ENCODE data around the gene AURKB.
"Not testable (repeated sequence)": the region's sequence is repeated elsewhere in the genome, so short reads cannot be mapped to it uniquely, and the experiment has no call there.

The AURKB gene

GRCh38 chr17:8209907-8210760 is at the start of gene AURKB:
Gene AURKB (minus strand): TSS chr17:8210575. CDS start chr17:8210224, 351 bp downstream.
- peak; percentile 89 for DNase-seq

- DNase-seq, result no peak
Observed at GRCh38 chr17:8257801-8258200, 47.4 kb upstream of the AURKB start.

- DNase-seq, result no peak
Observed at GRCh38 chr17:8256691-8257090, 46.3 kb upstream of the AURKB start.

GRCh38 chr17:8256291-8256690 is 45.9 kb upstream of the AURKB start:
- DNase-seq, result no peak

- no peak for DNase-seq
Observed at GRCh38 chr17:8255499-8255898, 45.1 kb upstream of the AURKB start.

- DNase-seq, result no peak
Observed at GRCh38 chr17:8254881-8255280, 44.5 kb upstream of the AURKB start.

- DNase-seq, result no peak
Observed at GRCh38 chr17:8253801-8254200, 43.4 kb upstream of the AURKB start.

- not testable (repeated sequence) for DNase-seq
Observed at GRCh38 chr17:8251411-8251810, 41.0 kb upstream of the AURKB start.

- no peak for DNase-seq
Observed at GRCh38 chr17:8249621-8250500, 39.5 kb upstream of the AURKB start.

GRCh38 chr17:8248751-8249607 is 38.6 kb upstream of the AURKB start, which contains the start of gene PFAS:
Gene PFAS (plus strand): TSS chr17:8249289. CDS start chr17:8253938, 4,649 bp downstream.
- DNase-seq, result peak; percentile 98

- DNase-seq, result no peak
Observed at GRCh38 chr17:8244768-8245167, 34.4 kb upstream of the AURKB start.

- DNase-seq, result no peak
Observed at GRCh38 chr17:8243827-8244226, 33.5 kb upstream of the AURKB start.

- DNase-seq, result no peak
Observed at GRCh38 chr17:8237886-8238285, 27.5 kb upstream of the AURKB start.

- no peak for DNase-seq
Observed at GRCh38 chr17:8237175-8237574, 26.8 kb upstream of the AURKB start.

GRCh38 chr17:8235676-8236075 is 25.3 kb upstream of the AURKB start:
- DNase-seq, result no peak

GRCh38 chr17:8234361-8235270 is 24.2 kb upstream of the AURKB start:
- no peak for DNase-seq

GRCh38 chr17:8231701-8232100 is 21.3 kb upstream of the AURKB start:
- no peak for DNase-seq

- DNase-seq, result no peak
Observed at GRCh38 chr17:8227238-8227581, 16.8 kb upstream of the AURKB start.

- DNase-seq, result peak; percentile 38
Observed at GRCh38 chr17:8226536-8227237, 16.3 kb upstream of the AURKB start.

- DNase-seq, result peak; percentile 63
Observed at GRCh38 chr17:8225813-8226535, 15.6 kb upstream of the AURKB start.

Measured in stimulated activated CD4-positive, alpha-beta T cell treated with anti-CD3 and anti-CD28 coated beads, Interleukin-4, amount 100 ng/mL, for 1 hour (primary cell).